Activated naive CD4-positive, alpha-beta T cell treated with anti-CD3 and anti-CD28 coated beads, Interleukin-2, amount 10 ng/mL, durations not matched to agents 7 days and 5 days (primary cell): ENCODE data around the gene ALKBH4.
"Not testable (repeated sequence)": the region's sequence is repeated elsewhere in the genome, so short reads cannot be mapped to it uniquely, and the experiment has no call there.

ENCODE experiments used
- CTCF ChIA-PET: fragments of 350-600 bp; sonication (Branson Sonifier 250); formaldehyde crosslinking; loops from one replicate; lab custom pipeline; 2021; ENCODE audit warnings: antibody characterized with exemption; lab: Charles Lee
- DNase-seq: peaks from one replicate; pipeline ENCODE4 v3.0.0-alpha.2; 2020
- H3K27ac Mint-ChIP-seq: one replicate; pipeline ENCODE4 v1.8.0; 2021; ENCODE audit warnings: mild to moderate bottlenecking, moderate library complexity, mixed read lengths
- H3K27me3 Mint-ChIP-seq: one replicate; pipeline ENCODE4 v1.8.0; 2021; ENCODE audit warnings: mild to moderate bottlenecking, mixed read lengths
- H3K36me3 Mint-ChIP-seq: one replicate; pipeline ENCODE4 v1.8.0; 2021; ENCODE audit warnings: mixed read lengths
- H3K4me1 Mint-ChIP-seq: one replicate; pipeline ENCODE4 v1.8.0; 2021; ENCODE audit warnings: mixed read lengths
- H3K4me3 Mint-ChIP-seq: one replicate; pipeline ENCODE4 v1.8.0; 2021; ENCODE audit warnings: mild to moderate bottlenecking, moderate library complexity, mixed read lengths
- H3K9me3 Mint-ChIP-seq: one replicate; pipeline ENCODE4 v1.8.0; 2021; ENCODE audit warnings: mixed read lengths

Gene ALKBH4

GRCh38 chr7:102490529-102491075 lies 25.9 kb upstream of the ALKBH4 start:
- H3K27me3 Mint-ChIP-seq, H3K4me3 Mint-ChIP-seq, H3K36me3 Mint-ChIP-seq, CTCF ChIA-PET, H3K27ac Mint-ChIP-seq, H3K4me1 Mint-ChIP-seq, H3K9me3 Mint-ChIP-seq: not testable (repeated sequence)
- DNase-seq = peak; percentile 55

DNA sequence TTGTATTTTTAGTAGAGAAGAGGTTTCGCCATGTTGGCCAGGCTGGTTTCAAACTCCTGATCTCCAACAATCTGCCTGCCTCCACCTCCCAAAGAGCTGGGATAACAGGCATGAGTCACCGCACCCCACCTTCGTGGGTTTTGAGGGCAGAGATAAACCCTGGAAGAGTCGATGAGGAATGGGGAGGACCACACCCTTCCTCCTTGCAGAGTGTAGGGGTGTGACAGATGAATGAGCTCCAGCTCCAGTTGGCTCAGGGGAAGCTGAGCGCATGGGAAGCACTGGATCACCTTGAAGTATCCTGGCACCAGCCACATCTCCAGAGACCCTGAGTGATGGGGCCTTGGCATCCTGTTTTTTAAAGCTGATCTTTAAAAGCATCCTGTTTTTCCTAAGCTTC lies 19.7 kb upstream of the ALKBH4 start:
- not testable (repeated sequence) for H3K4me3 Mint-ChIP-seq, H3K9me3 Mint-ChIP-seq, H3K27ac Mint-ChIP-seq

DNA sequence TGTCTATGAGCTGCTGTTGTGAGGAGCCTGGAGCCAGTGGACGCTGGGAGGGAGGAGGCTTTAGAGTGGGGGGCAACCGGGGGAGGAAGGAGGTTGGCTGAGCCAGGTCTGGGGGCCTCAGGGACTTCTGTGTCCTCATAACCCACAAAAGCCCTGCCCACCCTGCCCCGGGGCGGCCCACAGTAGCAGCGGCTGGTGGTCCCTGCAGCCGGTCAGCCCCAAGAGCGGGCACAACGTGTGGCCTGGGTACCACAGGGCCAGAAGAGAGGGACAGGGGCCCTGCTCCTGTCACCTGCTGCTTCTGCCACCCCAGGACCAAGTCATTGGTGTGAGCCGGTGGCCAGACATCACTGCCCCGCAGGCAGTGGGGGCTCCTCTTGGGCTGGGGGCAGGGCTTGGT lies 17.3 kb upstream of the ALKBH4 start:
- DNase-seq, H3K36me3 Mint-ChIP-seq, H3K27me3 Mint-ChIP-seq, CTCF ChIA-PET, H3K4me1 Mint-ChIP-seq, H3K4me3 Mint-ChIP-seq, H3K27ac Mint-ChIP-seq, H3K9me3 Mint-ChIP-seq: not testable (repeated sequence)

More for the DNA sequence above, 19.7 kb upstream of the ALKBH4 start:
- DNase-seq, CTCF ChIA-PET, H3K36me3 Mint-ChIP-seq, H3K4me1 Mint-ChIP-seq, H3K27me3 Mint-ChIP-seq: not testable (repeated sequence)

- CTCF ChIA-PET, H3K27me3 Mint-ChIP-seq, H3K9me3 Mint-ChIP-seq, H3K4me1 Mint-ChIP-seq, H3K36me3 Mint-ChIP-seq, H3K27ac Mint-ChIP-seq, H3K4me3 Mint-ChIP-seq: not testable (repeated sequence)
- peak; percentile 64 for DNase-seq
These were observed 15.4 kb upstream of the ALKBH4 start for GRCh38 chr7:102479982-102480637.

DNA sequence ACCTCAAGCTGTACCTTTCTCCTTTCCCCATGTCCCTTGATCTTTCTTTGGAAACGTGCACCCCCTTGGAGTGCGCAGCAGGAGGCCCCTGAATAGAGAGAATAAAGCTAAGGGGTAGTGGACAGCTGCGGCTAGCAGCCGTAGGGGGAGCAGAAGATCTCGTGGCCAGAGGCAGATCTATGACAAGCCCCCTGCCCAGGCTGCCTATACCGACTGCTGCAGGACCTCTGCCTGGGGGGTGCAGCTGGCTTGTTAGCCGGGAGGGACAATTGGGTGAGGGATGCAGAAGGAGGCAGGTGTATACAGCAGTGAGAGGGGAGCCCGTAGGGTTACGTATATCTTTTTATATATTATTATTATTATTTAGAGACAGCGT lies 14.5 kb upstream of the ALKBH4 start:
- H3K36me3 Mint-ChIP-seq, CTCF ChIA-PET, DNase-seq, H3K27ac Mint-ChIP-seq, H3K4me3 Mint-ChIP-seq, H3K9me3 Mint-ChIP-seq, H3K27me3 Mint-ChIP-seq, H3K4me1 Mint-ChIP-seq: not testable (repeated sequence)

GRCh38 chr7:102478314-102479208 lies 13.9 kb upstream of the ALKBH4 start, which contains the start of gene POLR2J:
TSS of gene POLR2J (minus strand) at chr7:102478922. CDS start at chr7:102478860, 62 bp downstream.
- H3K9me3 Mint-ChIP-seq, H3K36me3 Mint-ChIP-seq, H3K27me3 Mint-ChIP-seq, H3K4me1 Mint-ChIP-seq, CTCF ChIA-PET: not testable (repeated sequence)
- peak within 1 kb of the TSS; percentile 88 for H3K4me3 Mint-ChIP-seq
- H3K27ac Mint-ChIP-seq = peak within 1 kb of the TSS; percentile 88
- peak; percentile 96 for DNase-seq

DNA sequence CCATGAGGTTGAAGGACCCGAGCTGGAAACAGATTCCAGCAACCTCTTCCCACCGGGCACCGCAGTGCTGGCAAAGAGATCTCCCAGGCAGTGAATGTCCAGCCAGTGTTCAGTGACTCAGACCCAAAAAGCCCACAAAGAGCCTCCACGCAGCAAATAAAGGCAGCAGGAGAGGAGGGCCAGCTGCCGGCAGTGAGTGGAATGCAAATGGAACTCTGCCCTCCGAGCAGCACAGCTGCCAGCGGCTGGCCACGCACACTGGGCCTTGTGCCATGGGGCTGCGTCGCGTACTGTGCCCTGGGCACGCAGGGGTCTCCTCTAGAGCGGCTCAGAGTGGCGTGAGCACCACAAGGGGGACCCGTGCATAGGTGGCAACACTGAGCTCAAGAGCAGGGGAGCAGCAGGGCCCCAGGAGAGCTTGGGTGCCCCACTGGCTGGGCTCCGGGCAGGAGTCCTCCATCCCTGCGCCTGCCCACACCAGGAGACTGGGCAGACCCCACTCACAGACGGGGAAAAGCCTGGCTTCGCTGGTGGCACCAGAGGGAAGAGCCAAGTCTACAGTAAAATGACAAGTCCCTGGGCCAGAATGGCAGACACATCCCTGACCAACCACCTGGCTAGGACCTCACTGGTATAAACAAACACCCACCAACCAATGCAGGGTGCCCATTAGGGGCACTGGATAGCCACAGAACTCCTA lies 10.2 kb upstream of the ALKBH4 start:
- CTCF ChIA-PET = not testable (repeated sequence)
- DNase-seq = peak; percentile 12

GRCh38 chr7:102474116-102474515 lies 9.5 kb upstream of the ALKBH4 start:
- H3K9me3 Mint-ChIP-seq, H3K27ac Mint-ChIP-seq, CTCF ChIA-PET, H3K4me1 Mint-ChIP-seq, H3K4me3 Mint-ChIP-seq, H3K36me3 Mint-ChIP-seq, H3K27me3 Mint-ChIP-seq: not testable (repeated sequence)
- peak; percentile 5 for DNase-seq

More for the DNA sequence above, 10.2 kb upstream of the ALKBH4 start:
- H3K4me3 Mint-ChIP-seq, H3K4me1 Mint-ChIP-seq, H3K36me3 Mint-ChIP-seq, H3K27me3 Mint-ChIP-seq, H3K9me3 Mint-ChIP-seq, H3K27ac Mint-ChIP-seq: not testable (repeated sequence)

DNA sequence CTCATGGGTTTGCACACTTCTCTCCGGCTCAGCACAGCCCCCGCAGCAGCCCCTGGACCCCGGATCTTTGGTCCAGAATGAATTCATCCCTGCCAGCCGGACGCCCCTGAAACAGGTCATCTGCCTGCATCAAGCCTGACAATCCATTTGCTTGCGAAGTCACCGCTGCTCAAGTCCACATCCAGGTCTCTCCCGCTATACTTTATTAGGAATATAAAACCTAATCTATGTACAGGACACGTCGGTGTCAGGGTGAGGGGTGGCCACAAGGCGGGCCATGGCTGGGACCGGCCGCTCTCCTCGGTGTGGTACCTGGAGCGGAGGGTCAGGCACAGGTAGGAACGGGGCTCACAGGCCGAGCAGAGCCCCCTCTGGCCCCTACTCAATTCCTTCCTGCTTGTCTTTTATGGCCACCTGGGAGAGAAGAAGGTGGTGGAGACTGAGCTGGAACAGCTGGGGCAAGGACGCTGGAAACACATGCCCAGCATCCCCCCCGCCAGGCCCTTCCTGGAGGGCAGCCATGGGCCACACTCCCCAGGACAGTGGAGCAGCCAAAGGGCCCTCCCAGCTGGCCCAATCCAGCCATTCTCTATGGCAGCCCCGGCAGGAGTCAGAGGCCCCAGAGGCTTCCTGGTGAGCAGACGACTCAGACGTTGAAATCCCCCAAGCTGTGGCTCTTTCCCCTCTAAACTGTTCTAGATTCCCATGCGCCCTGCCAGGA lies 8.8 kb upstream of the ALKBH4 start:
- CTCF ChIA-PET = no interaction called here
- H3K4me1 Mint-ChIP-seq = no peaks in the 10 kb centered on the region
- no peaks in the 10 kb centered on the region for H3K27me3 Mint-ChIP-seq
- no peaks in the 10 kb centered on the region for H3K9me3 Mint-ChIP-seq
- H3K36me3 Mint-ChIP-seq = no peaks in the 10 kb centered on the region
- H3K4me3 Mint-ChIP-seq = no peak overlapping the region
- DNase-seq = peak; percentile 19
- no peak overlapping the region for H3K27ac Mint-ChIP-seq

GRCh38 chr7:102472126-102473041 lies 7.7 kb upstream of the ALKBH4 start:
- no peak overlapping the region for H3K27ac Mint-ChIP-seq
- CTCF ChIA-PET = no interaction called here
- H3K27me3 Mint-ChIP-seq = no peaks in the 10 kb centered on the region
- H3K36me3 Mint-ChIP-seq = no peaks in the 10 kb centered on the region
- no peak overlapping the region for H3K4me3 Mint-ChIP-seq
- no peaks in the 10 kb centered on the region for H3K4me1 Mint-ChIP-seq
- no peak for DNase-seq
- H3K9me3 Mint-ChIP-seq = no peaks in the 10 kb centered on the region

- no peak for DNase-seq
- Mint-ChIP-seq H3K9me3 (no peaks in the 10 kb centered on the region), H3K36me3 (peaks cover 1% of the 10 kb centered on the region), H3K27ac (no peak overlapping the region), H3K4me1 (peaks cover 5% of the 10 kb centered on the region), H3K27me3 (no peaks in the 10 kb centered on the region), H3K4me3 (no peak overlapping the region)
- CTCF ChIA-PET = interaction anchor here (1.4 kb wide), 1 partner anchor 64 kb away, joined by 4 read pairs; no protein-coding TSS in a partner anchor
These were observed 7.1 kb upstream of the ALKBH4 start for GRCh38 chr7:102471791-102472125.

GRCh38 chr7:102469972-102470825 lies 5.5 kb upstream of the ALKBH4 start:
- no peak for DNase-seq
- Mint-ChIP-seq H3K36me3 (peaks cover 1% of the 10 kb centered on the region), H3K27me3 (no peaks in the 10 kb centered on the region), H3K9me3 (no peaks in the 10 kb centered on the region), H3K4me3 (no peak overlapping the region), H3K4me1 (peaks cover 14% of the 10 kb centered on the region), H3K27ac (no peak overlapping the region)
- CTCF ChIA-PET = interaction anchor here (1.2 to 1.4 kb wide), 2 partner anchors 58 to 63 kb away, joined by 4 read pairs; no protein-coding TSS in a partner anchor
